ENCODE measurements around the gene GON4L.
A peak's percentile ranks its signal among the peaks of the same experiment; 100 is the strongest.
"Not testable (repeated sequence)": the region's sequence is repeated elsewhere in the genome, so short reads cannot be mapped to it uniquely, and the experiment has no call there.

Gene GON4L

DNA sequence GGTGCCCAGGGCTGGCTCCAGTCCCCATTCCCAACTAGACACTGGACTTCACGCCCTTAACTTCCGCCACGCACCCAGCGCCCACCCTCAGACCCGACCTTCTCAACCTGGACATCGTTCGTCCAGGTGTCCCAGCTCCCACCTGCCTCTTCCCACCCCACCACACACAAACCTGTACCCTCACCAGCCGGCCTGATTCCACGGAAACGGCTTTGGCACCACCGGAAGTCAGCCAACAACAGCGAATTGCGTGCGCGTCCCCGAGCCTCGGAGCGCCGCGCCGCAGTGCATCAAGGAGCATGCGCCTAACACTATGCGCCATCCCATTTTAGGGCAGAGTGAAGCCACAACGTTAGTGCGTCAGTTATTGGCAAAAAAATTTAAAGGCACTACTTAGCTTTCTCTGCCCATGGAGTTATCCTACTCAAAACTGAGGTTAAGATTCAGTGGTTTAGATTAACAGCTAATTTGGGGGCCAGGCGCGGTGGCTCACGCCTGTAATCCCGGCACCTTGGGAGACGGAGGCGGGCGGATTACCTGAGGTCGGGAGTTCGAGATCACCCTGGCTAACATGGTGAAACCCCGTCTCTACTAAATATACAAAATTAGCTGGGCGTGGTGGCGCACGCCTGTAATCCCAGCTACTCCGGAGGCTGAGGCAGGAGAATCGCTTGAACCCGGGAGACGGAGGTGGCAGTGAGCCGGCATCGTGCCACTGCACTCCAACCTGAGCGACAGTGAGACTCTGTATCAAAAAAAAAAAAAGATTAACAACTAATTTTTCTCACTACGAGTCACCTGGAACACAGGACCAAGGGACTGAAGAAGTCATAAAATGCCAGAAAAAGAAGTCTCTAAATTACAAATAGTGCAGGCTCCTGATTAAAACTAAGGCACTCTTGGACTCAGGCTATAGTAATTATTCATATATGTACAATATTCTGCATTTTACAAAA is at the start of gene GON4L:
Gene GON4L, minus strand, starts transcription at position 240 of the 956 bp plus-strand sequence. CDS start 3,434 bp downstream, outside the sequence.
- peak; percentile 68 for DNase-seq

DNA sequence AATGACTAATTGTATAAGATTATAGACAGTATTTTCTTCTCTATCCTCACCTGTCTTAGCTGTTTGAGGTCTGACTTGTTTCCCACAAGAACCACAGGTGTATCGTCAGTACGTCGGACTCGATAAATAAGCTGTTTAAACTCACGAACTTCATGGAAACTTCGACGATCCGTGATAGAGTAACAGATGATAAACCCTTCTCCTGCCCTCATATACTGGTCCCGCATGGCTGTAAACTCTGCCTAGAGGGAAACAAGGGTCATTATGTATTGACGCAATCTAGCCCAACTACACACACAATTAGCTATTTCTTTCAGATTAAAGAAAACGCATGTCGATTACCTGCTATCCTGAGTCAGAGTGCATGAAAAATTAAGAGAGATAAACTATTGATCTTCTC is 47.2 kb upstream of the GON4L start:
- no peak for DNase-seq

DNA sequence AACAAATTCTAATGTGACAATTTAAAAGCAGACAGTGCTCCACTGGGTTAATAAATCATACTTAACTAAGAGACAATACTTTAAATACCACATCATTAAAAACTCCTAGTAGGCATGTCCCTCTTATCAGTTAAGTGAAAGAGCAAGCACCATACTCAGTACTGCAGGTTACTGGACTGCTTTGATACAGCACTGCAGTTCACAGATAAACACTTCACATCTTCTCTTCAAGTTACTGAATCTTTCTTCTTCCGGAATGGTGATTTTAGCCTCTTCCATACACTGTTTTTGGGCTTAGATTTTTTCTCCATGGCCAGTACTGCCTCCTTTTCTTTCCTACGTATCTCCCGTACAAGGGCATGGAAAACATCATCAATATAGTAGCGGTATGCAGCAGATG is 43.1 kb upstream of the GON4L start:
- DNase-seq: no peak

- DNase-seq: no peak
Observed at GRCh38 chr1:155899683-155900082, 42.7 kb upstream of the GON4L start.

DNA sequence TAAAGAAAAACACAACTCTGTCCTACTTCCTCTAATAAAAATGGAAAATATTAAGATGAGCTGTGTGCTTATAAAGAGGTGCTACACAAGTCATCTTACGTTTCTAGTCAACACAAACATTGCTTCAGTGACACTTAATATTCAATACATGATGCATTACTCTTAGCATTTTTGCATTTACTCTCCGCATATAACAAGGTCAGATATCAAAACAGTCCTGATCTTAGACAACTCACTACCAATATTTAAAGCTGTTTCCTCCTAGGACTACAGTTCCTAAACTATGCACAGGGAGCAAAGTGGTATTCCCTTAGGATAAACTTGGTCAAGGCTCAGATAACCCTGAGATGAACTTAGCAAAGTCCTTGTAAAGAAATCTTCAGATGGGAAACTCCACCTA is 41.9 kb upstream of the GON4L start:
- no peak for DNase-seq

GRCh38 chr1:155897746-155898145 is 40.7 kb upstream of the GON4L start:
- no peak for DNase-seq

DNA sequence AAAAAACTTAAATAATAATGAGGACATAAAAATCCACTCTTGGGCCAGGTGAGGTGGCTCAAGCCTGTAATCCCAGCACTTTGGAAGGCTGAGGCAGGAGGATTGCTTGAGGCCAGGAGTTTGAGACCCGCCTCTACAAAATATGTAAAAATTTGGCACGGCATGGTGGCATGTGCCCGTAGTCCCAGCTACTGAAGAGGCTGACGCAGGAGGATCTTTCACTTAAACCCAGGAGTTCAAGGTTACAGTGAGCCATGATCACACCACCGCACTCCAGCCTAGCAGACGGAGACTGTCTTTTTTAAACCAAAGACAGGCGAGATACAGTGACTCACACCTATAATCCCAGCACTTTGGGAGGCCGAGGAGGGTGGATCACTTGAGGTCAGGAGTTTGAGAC is 39.5 kb upstream of the GON4L start:
- not testable (repeated sequence) for DNase-seq

GRCh38 chr1:155895617-155896016 is 38.6 kb upstream of the GON4L start:
- not testable (repeated sequence) for DNase-seq

DNA sequence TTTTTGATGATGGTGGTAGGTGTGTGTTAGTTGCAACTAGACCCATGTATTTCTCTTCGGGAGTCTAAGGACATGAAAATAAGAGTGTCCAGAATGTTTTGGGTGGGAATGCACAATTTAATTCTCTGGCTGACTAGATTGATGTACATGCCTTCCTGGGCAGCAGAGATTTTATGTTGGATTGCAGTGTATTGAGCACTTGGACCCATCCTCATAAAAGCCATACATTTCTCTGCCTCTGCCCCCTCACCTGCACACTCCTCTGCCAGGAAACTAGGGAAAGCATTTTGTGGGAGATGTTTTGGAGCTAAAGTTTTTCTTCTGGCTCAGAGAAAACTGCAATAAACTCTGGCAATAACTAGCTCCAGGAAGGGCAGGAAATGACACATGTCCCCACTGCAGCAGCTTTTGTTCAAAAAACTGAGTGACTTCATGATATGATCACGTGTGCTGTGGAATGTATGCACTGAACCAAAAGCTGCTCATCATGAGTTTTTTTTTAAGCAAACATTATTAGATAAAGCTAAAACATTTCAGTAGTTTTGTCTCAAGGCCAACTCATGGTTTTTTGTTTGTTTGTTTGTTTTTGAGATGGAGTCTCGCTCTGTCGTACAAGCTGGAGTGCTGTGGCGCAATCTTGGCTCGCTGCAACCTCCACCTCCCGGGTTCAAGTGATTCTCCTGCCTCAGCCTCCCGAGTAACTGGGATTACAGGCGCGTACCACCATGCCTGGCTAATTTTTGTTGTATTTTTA is 36.6 kb upstream of the GON4L start:
- no peak for DNase-seq

DNA sequence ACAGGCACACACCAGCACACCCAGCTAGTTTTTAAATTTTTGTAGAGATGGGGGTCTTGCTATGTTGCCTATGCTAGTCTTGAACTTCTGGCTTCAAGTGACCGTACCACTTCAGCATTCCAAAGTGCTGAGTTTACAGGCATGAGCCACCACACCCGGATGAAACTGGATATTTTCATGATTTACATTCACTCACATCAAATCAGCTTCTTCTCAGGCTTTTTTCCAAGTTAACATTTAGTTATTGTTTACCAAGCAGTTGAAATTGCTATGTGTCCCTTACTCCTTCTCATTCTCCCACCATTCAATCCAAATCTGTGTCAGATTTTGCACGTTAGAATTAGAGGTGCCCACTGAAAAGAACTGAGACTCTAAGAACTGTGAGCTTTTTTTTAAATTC is 35.8 kb upstream of the GON4L start:
- DNase-seq: no peak

DNA sequence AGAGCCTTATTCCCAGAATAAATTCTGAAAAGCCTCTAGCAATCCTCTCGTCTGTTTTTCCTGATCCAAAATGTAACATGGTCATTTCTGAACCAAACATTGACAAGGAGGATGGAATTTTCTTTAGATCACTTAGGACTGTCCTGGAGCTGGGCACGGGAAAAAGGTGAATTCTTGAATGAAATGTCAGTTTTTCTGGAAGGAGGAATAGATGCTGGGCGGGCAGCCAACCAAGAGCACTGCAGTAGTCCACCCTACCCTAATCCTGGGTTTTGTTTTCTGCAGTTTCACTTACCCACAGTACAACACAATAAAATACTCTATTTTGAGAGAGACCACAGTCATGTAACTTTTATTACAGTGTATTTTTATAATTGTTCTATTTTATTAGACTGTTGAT is 33.2 kb upstream of the GON4L start:
- no peak for DNase-seq

- no peak for DNase-seq
Observed at GRCh38 chr1:155889566-155889965, 32.6 kb upstream of the GON4L start.

DNA sequence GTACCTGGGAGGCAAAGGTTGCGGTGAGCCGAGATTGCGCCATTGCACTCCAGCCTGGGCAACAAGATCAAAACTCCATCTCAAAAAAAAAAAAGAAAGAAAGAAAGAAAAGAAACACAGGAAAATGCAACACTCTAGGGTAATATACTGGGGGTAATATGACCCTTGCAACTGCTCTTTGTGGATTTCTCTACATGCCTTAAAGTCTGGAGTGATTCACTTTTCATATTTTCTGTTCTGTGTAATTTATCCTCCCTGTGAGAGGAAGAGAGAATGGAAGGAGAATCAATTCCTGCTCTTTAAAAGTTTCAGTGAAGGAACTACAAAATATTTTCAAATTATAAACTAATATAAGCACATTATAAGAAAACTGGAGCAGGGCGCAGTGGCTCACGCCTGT is 31.5 kb upstream of the GON4L start:
- DNase-seq: no peak

- no peak for DNase-seq
Observed at GRCh38 chr1:155884982-155885381, 28.0 kb upstream of the GON4L start.

- no peak for DNase-seq
Observed at GRCh38 chr1:155884031-155884960, 27.3 kb upstream of the GON4L start.

- DNase-seq: no peak
Observed at GRCh38 chr1:155882766-155883165, 25.8 kb upstream of the GON4L start.

DNA sequence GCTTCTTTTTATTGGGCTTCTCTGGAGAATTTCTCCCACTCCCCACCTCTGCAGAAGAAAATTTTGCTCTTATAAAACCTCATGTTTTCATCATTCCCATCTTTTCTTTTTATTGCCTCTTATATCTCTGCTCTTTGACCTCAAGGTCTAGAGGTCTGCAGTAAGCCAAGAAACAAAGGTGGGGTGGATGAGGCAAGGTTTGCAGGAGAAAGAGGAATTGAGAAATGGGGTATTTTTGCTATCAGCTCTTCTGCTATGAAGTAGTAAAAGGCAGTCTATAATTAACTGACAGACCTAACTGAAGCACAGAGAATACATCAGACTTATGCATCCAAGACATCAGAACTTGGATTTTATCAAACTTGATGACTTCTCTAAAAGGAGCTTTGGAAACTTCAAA is 25.2 kb upstream of the GON4L start:
- DNase-seq: no peak

GRCh38 chr1:155880950-155881349 is 23.9 kb upstream of the GON4L start:
- DNase-seq: no peak

- no peak for DNase-seq
Observed at GRCh38 chr1:155880251-155880650, 23.2 kb upstream of the GON4L start.

- no peak for DNase-seq
Observed at GRCh38 chr1:155877945-155878344, 20.9 kb upstream of the GON4L start.

DNA sequence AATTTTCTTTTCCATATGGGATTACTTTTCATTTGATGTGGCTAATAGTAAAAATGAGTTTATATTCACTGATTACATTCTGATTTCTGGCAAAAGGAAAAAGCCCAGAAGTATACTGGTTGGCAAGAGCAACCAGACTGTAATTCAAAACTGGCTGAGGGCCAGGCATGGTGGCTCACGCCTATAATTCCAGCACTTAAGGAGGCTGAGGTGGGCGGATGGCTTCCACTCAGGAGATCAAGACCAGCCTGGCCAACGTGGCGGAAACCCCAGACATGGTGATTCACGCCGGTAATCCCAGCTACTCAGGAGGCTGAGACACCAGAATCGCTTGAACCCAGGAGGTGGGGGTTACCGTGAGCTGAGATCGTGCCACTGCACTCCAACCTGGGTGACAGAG is 16.8 kb upstream of the GON4L start:
- DNase-seq: no peak

- DNase-seq: no peak
Observed at GRCh38 chr1:155872527-155872926, 15.5 kb upstream of the GON4L start.

DNA sequence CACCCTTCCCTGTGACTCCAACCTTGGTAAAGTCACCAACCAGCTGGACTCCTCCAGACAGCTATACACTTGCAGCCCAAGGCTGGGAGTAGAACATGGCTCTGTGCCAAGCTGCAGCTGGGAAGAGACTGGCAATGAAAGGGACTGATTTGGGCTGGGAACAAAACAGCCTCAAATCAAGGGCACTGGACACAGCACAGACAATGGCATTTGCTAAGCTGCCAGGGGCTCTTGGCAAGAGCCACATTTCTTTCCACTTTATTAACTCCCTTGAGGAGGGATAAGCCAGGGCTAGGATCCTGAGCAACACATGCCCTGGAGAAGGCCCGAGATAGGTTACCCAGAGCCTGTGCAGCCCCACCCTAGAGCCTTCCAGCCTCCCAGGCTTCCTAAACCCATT is 14.4 kb upstream of the GON4L start:
- DNase-seq: no peak

Measured in GOT3 (cell line).